ENCODE results near the gene CAV2.

GRCh38 chr7:116538138-116538537 lies 38.6 kb downstream of the CAV2 start:
- TF ChIP-seq CTCF (IDR thresholded peaks at IDR 0.05; ENCODE audit: insufficient read depth, low read length, poor library complexity, severe bottlenecking) (no peak), EZH2phosphoT487 (conservative IDR thresholded peaks at IDR 0.05; ENCODE audit: low read length) (no peak)

Data from SU-DHL-6 (cell line).